Measurements from ENCODE around the gene OBSCN. TPM values are rescaled to one million over a fixed set of nuclear protein-coding genes. Genes with fewer than 3 reads are reported as not detected.

Gene OBSCN
- total RNA-seq, 1 donor from 2014 or later: 21.6 TPM

DNA sequence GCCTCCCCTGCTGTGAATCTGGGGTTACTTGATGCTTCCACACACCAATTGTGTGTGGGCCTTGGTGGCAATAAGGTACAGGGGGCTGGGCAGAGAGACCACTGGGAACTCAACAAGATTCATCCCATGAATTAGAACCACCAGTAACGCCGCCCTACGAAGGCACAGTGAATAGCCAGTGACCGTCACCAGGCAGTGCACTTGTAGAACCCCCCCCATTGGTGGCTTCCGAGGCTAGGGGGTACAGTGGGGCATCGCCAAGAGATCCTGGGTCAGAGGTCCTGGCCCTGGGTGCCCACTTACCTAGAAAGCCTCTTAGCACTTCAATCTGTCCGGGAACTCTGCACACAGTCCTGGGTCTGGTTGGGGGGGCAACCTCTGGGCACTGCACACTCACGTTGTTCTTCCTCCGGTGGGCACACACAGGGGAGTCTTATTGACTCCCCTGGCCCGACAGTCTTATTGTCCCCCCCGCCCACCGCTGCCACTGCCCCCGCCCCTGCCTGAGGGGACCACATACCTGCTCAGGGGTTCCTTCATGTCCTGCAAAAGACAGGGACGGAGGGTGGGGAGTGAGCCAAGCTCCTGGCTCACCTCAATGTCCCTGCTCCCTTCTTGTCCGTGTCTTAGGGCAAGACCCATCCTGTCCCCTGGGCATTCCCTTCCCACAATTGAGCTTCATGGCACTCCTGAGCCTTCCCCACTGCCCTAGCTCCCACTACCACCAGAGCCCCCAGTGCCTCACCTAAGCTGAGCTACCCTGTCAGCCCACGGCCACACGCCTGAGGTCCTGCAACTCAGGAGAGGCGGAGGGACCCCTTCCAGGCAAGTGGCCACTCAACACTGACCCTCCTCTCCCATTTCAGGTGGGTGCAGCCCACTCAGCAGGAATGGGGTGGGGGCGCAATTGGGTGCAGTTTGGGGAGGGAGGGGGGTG is 201.3 kb downstream of the OBSCN start:
- intact Hi-C loops (cut with micrococcal nuclease): loop anchor here (5.0 kb wide), 1 partner anchor 933 kb away; the partner anchor contains the start of gene CCSAP

DNA sequence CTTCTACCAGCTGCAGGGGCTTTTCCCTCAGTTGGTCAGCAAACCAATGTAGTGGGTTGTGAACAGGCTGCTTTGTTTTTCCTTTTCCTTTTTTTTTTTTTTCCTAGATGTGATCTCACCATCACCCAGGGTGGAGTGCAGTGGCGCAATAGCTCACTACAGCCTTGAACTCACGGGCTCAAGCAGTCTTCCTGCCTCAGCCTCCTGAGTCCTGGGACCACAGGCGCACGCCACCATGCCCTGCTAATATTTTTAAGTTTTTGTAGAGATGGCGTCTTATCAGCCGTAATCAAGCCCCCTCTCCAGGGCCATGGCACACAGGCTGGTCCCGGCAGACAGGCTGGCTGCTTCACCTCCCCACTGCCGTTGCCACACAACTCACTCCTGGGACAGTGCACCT is 202.2 kb downstream of the OBSCN start:
- intact Hi-C loops (cut with micrococcal nuclease): no loop called here

DNA sequence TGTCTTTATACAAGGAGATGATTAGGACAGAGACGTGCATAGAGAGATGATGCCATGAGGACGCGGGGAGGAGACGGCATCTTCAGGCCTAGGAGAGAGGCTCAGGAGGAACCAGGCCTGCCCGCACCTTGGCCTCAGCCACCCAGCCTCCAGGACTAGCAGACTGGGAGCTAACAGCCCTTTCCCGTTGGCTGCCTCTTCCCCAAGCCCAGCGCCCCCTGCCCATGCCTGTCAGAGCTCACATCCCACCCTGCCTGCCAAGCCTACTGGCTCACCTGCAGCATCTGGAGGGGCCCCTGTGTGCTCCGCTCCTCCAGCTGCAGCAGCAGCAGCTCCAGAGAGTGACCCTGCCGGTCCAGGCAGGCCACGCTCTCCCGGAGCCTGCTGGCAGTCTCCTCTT is 202.8 kb downstream of the OBSCN start:
- intact Hi-C loops (cut with micrococcal nuclease): no loop called here

- intact Hi-C loops (cut with micrococcal nuclease): no loop called here
These were observed 203.3 kb downstream of the OBSCN start for GRCh38 chr1:228411121-228411520.

DNA sequence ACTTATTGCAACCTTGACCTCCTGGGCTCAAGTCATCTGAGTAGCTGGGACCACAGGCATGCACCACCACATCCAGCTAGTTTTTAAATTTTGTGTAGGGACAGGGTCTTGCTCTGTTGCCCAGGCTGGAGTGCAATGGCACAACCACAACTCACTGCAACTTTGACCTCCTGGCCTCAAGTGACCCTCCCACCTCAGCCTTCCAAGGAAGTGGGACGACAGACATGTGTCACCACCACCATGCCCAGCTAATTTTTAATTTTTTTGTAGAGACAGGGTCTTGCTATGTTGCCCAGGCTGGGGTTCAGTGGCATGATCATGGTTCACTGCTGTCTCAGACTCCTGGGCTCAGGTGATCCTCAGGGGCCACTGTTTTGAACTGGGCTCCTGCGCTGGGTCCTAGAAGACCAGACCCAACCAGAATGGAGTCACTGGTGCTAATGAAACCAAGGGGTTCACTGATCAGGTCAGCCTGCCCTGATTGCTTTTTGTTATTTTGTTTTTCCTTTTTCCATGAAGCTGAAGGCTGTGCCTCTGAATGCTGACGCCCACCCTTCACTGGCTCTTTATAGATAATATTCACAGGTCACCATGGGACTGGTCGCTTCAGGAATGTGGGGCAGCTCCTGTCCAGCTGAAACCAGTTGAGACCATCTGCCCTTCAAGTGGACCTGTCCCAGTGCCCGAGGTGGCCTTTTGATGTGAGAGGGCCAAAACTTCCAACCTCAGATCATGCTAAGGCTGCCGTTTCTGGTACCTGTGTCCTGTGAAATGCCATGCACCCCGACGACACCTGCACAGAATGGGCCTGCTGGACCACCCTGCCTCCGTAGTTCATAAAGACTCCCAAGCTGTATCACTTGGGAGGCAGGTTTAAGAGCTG is 203.9 kb downstream of the OBSCN start:
- intact Hi-C loops (cut with micrococcal nuclease): no loop called here

GRCh38 chr1:228413241-228414010 is 205.6 kb downstream of the OBSCN start:
- intact Hi-C loops (cut with micrococcal nuclease): no loop called here

- intact Hi-C loops (cut with micrococcal nuclease): no loop called here
These were observed 206.8 kb downstream of the OBSCN start for GRCh38 chr1:228414511-228415211.

DNA sequence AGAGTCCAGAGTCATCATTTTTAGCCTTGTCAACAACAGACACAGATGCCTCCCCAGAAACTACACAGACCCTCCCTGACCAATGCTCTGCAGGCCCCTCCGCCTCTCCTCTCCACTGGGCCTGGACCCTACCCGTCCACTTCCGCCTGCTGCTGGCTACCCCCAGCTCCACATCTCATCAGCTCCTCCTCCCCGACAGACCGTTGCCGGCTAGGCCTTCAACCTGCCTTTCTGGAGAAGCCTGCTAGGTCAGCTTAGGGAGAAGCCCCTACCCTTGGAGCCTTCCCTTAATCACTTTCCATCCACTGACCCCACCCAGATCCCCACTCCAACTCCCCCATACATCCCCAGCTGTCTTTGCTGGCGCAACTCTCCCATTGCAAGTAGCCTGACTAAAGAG is 207.4 kb downstream of the OBSCN start:
- intact Hi-C loops (cut with micrococcal nuclease): no loop called here

GRCh38 chr1:228415853-228416216 is 208.0 kb downstream of the OBSCN start:
- intact Hi-C loops (cut with micrococcal nuclease): loop anchor here (1.0 kb wide), 1 partner anchor 9 kb away; no protein-coding TSS in a partner anchor

DNA sequence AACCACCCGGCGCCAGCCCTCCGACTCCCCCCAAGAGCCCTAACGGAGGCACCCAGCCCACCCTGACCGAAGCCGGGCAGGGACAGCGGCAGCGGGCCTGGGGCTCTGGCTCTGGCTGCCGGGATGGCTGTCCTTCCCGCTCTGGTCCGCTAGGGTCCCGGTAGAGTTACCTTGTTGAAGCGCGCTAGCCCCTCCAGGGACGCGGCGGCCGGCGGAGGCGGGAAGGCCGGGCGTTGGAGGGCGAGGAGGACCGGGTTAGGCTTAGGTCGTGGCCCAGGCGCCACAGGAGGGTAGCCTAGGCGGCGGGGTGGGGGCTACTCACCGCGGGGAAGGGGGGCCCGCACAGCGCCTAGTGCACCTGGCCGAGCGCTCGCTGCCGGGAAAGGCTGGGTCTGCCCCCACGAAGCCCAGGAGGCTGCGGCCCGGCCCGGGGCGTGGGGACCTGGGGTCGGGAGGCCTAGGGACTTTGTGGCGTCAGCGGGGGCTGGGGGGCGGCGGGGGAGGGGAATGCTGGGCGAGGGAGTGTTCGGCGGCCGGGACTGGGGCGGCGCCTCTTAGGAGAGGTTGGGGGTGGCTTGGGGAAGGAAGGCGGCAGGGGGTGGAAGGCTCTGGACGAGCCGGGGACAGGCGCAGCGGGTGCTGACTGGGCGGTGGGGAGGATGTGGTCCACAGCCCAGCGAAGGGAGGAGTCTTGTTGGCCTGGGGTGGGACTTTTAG is 208.5 kb downstream of the OBSCN start, which contains the start of gene TRIM17:
TRIM17 (minus strand) TSS at position 645 of the 717 bp plus-strand sequence. CDS start 1,789 bp downstream, outside the sequence.
- intact Hi-C loops (cut with micrococcal nuclease): loop anchor here (1.0 kb wide), 1 partner anchor 9 kb away; no protein-coding TSS in a partner anchor

GRCh38 chr1:228417061-228417460 is 209.2 kb downstream of the OBSCN start:
- intact Hi-C loops (cut with micrococcal nuclease): no loop called here

GRCh38 chr1:228417483-228418203 is 209.8 kb downstream of the OBSCN start:
- intact Hi-C loops (cut with micrococcal nuclease): no loop called here

GRCh38 chr1:228420968-228421826 is 213.4 kb downstream of the OBSCN start:
- intact Hi-C loops (cut with micrococcal nuclease): no loop called here

- intact Hi-C loops (cut with micrococcal nuclease): no loop called here
These were observed 215.7 kb downstream of the OBSCN start for GRCh38 chr1:228423404-228424053.

DNA sequence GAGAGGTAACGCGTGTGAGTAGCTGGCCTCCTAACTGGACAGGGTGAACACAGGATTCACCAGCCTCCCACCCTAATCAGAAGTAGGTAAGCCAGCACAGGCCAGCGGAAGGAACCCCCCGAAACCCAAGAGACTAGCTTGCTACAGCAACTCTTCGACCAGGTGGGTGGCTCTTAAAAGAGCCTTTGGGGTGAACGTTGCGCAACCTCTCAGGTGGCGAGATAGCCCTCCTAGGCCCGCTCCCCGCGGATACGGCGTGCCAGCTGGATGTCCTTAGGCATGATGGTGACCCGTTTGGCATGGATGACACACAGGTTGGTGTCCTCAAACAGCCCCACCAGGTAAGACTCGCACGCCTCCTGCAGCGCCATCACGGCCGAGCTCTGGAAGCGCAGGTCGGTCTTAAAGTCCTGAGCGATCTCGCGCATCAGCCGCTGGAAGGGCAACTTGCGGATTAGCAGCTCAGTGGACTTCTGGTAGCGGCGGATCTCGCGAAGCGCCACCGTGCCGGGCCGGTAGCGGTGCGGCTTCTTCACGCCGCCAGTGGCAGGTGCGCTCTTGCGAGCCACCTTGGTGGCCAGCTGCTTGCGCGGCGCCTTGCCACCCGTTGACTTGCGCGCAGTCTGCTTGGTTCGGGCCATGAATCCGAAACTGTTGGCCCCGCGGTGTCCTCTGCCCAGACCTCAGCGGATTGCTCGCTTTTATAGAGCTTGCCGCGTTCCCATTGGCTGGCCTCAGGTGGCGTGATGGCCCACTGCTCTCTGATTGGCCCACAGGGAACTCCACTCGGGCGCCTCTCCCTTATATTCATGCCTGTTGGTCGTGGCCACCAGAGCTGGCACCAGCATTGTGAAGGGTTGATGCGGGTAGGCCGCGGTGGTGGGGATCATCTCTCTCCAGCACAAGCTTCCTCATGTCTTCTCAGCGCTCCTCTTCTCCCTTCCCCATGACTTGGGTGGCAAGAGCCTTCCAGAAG is 217.1 kb downstream of the OBSCN start:
- intact Hi-C loops (cut with micrococcal nuclease): no loop called here

DNA sequence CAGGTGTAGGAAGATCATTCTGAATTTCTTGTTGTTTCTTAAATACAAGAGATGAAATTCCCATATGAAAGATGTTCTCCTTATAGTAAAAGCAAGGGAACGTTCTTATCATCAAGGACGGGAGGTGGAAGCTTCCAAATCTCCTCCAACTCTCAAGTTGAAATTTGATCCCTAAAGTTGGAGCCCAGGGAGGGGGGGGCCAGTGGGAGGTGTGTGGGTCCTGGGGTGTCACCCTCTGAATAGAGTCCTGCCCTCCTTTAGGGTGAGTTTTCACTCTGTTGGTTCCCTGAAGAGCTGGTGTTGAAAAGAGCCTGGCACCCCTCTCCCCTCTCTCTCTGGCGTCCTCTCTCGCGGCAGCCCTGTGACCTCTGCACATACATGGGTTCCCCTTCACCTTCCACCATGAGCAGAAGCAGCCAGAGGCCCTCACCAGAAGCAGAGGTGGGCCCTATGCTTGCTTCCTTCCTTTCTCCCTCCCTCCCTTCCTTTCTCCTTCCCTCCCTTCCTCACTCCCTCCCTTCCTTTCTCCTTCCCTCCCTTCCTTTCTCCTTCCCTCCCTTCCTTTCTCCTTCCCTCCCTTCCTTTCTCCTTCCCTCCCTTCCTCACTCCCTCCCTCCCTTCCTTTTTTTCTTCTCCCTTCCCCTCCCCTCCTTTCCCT is 218.8 kb downstream of the OBSCN start:
- intact Hi-C loops (cut with micrococcal nuclease): no loop called here

Measured in T-helper 2 cell treated with Interferon-gamma antibody and Interleukin-4, amounts not matched to agents 100 ng/mL and 5 ng/mL, for 36 hours (primary cell).